SU-DHL-6 (cell line): ENCODE results near the gene NDUFAF7.

Experiments used
- H2AFZ ChIP-seq: fragments of 200-600 bp; sonication (generic); 2 replicates; pipeline ENCODE4 v1.6.1; 2014; ENCODE audit warnings: low read depth, mild to moderate bottlenecking, moderate library complexity, mixed read lengths, antibody characterized with exemption, low read length; ENCODE audit not compliant: severe bottlenecking
- H3F3A ChIP-seq: fragments of 200-600 bp; shearing (Covaris generic); 2 replicates; pipeline ENCODE4 v1.6.0; 2016; ENCODE audit warnings: antibody characterized with exemption, mild to moderate bottlenecking; ENCODE audit not compliant: insufficient read depth
- H3K27ac ChIP-seq: fragments of 200-600 bp; sonication (generic); 2 replicates; pipeline ENCODE4 v1.5.1; 2016; ENCODE audit warnings: low read depth, mild to moderate bottlenecking, low read length, moderate library complexity, mixed read lengths
- H3K27me3 ChIP-seq: fragments of 200-600 bp; sonication (generic), shearing (Covaris generic); 2 replicates; pipeline ENCODE4 v1.6.0; 2014; ENCODE audit warnings: mild to moderate bottlenecking, low read length
- H3K36me3 ChIP-seq: fragments of 200-600 bp; sonication (generic); 2 replicates; pipeline ENCODE4 v1.6.1; 2014; ENCODE audit warnings: mild to moderate bottlenecking, low read length, mixed read lengths
- H3K4me2 ChIP-seq: fragments of 300-600, 200-600 bp; shearing (Covaris generic), sonication (generic); 2 replicates; pipeline ENCODE4 v1.6.0; 2014; ENCODE audit warnings: low read length, low read depth, mild to moderate bottlenecking; ENCODE audit not compliant: poor library complexity, severe bottlenecking
- H3K4me3 ChIP-seq: fragments of 200-600 bp; sonication (generic); 2 replicates; pipeline ENCODE4 v1.5.1; 2014; ENCODE audit warnings: antibody characterized with exemption, low read length, mild to moderate bottlenecking, mixed read lengths; ENCODE audit not compliant: insufficient read depth, poor library complexity, severe bottlenecking
- H3K79me2 ChIP-seq: fragments of 200-600 bp; sonication (generic); 2 replicates; pipeline ENCODE4 v1.6.1; 2014; ENCODE audit warnings: mild to moderate bottlenecking, low read length, moderate library complexity; ENCODE audit not compliant: insufficient read depth
- H3K9ac ChIP-seq: fragments of 200-600 bp; sonication (generic); 2 replicates; pipeline ENCODE4 v1.7.0; 2014; ENCODE audit warnings: mild to moderate bottlenecking, low read length
- H3K9me2 ChIP-seq: fragments of 200-600 bp; sonication (generic); replicated peaks from 2 replicates; pipeline ENCODE4 v1.6.1; 2014; ENCODE audit warnings: low read length; ENCODE audit not compliant: insufficient read depth
- H3K9me3 ChIP-seq: fragments of 200-600 bp; sonication (generic); 2 replicates; pipeline ENCODE4 v1.6.1; 2014; ENCODE audit warnings: low read length, mixed read lengths; ENCODE audit not compliant: insufficient read depth
- H4K20me1 ChIP-seq: fragments of 200-600 bp; sonication (generic); 2 replicates; pipeline ENCODE4 v1.6.1; 2014; ENCODE audit warnings: low read depth, mild to moderate bottlenecking, antibody characterized with exemption, low read length, moderate library complexity, mixed read lengths
- EZH2phosphoT487 ChIP-seq: fragments of 200-600 bp; sonication (generic), shearing (Covaris generic); conservative IDR thresholded peaks from 2 replicates; pipeline ENCODE4 v1.6.1; 2018; ENCODE audit warnings: mild to moderate bottlenecking, antibody characterized with exemption, low read length, moderate library complexity, mixed read lengths
- TF ChIP-seq, protein P1 (sequence below): fragments of 200-600 bp; sonication (generic); IDR thresholded peaks from one replicate; pipeline ENCODE4 v1.5.1; 2017; ENCODE audit warnings: antibody characterized with exemption, mild to moderate bottlenecking, low read length, moderate library complexity; ENCODE audit not compliant: insufficient read depth, poor library complexity, severe bottlenecking

NDUFAF7 gene

DNA sequence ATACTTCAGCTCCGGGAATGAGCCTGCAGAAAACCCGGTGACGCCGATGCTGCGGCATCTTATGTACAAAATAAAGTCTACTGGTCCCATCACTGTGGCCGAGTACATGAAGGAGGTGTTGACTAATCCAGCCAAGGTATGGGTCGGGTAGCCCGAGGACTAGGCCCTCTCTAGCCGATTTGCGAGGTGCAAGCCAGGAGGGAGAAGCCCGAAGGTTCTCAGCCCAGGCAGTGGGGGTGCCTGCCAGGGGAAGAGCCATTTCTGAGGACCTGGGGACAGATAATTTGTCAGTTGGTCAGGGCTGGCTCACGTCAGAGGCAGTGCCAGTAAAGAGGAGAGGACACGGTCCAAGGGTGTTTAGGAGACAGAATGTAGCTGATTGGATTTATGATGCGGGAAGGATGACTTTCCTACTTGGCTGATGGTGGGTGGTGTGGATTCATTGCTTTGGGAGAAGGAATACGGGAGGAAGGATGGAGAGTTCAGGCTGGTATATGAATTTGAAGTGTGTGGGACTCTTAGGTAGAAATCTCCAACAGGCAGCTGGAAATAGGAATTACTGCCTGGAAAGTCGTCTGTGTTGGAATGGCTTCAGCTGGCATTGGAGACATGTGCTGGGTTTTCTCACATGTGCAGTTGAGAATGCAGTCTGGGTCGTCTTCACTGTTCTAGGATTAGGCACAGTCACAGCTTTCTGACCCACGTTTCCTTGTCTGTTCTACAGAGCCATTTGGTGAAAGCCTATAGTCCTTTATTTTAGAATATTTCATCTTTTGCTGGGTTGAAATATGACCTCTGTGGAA is 874 bp downstream of the NDUFAF7 start:
- Histone ChIP-seq H3K4me2 (peak overlapping the region; percentile 98), H3K9me2 (no peaks in the 10 kb centered on the region), H3K9ac (peak overlapping the region; percentile 76), H3K27ac (peak overlapping the region; percentile 48; the same call in 1 of the 2 replicates), H2AFZ (peak overlapping the region; percentile 78), H3K4me3 (peak overlapping the region; percentile 74), H3K36me3 (peaks cover 15% of the 10 kb centered on the region; the same call in 1 of the 2 replicates), H3K27me3 (no peaks in the 10 kb centered on the region), H3F3A (no peaks in the 10 kb centered on the region), H3K79me2 (peaks cover 83% of the 10 kb centered on the region), H3K9me3 (no peaks in the 10 kb centered on the region), H4K20me1 (peaks cover 4% of the 10 kb centered on the region; the same call in 1 of the 2 replicates)
- TF ChIP-seq EZH2phosphoT487 = no peak
- TF ChIP-seq, protein P1, sequence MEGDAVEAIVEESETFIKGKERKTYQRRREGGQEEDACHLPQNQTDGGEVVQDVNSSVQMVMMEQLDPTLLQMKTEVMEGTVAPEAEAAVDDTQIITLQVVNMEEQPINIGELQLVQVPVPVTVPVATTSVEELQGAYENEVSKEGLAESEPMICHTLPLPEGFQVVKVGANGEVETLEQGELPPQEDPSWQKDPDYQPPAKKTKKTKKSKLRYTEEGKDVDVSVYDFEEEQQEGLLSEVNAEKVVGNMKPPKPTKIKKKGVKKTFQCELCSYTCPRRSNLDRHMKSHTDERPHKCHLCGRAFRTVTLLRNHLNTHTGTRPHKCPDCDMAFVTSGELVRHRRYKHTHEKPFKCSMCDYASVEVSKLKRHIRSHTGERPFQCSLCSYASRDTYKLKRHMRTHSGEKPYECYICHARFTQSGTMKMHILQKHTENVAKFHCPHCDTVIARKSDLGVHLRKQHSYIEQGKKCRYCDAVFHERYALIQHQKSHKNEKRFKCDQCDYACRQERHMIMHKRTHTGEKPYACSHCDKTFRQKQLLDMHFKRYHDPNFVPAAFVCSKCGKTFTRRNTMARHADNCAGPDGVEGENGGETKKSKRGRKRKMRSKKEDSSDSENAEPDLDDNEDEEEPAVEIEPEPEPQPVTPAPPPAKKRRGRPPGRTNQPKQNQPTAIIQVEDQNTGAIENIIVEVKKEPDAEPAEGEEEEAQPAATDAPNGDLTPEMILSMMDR = no peak

DNA sequence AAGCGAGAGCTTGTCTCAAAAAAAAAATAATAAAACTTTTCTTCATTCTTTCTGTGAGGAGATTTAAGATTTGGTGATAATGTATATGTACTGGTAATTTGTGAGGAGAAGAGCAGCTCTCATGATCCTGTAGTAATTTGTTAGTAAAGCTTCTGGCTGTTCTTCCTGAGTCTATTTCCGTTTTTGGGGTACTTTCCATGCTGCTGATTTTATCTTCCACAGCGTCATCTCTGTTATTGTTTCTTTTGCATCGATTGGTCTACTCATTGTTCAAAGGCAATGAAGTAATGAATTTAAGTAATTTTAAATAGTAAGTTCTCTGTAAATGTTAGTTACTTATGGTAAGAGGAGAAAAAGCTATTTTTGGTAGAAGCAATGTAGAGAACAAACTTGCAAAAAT is 12.0 kb downstream of the NDUFAF7 start:
- Histone ChIP-seq H3K9me3 (no peaks in the 10 kb centered on the region), H3K4me2 (no peak overlapping the region), H3F3A (peaks cover 31% of the 10 kb centered on the region), H3K27ac (no peak overlapping the region), H3K79me2 (no peaks in the 10 kb centered on the region), H3K36me3 (peaks cover 35% of the 10 kb centered on the region; the same call in 1 of the 2 replicates), H2AFZ (no peak overlapping the region), H3K27me3 (no peaks in the 10 kb centered on the region), H3K9me2 (no peaks in the 10 kb centered on the region), H3K4me3 (no peak overlapping the region), H3K9ac (no peak overlapping the region), H4K20me1 (no peaks in the 10 kb centered on the region)
- TF ChIP-seq, protein P1 = no peak

DNA sequence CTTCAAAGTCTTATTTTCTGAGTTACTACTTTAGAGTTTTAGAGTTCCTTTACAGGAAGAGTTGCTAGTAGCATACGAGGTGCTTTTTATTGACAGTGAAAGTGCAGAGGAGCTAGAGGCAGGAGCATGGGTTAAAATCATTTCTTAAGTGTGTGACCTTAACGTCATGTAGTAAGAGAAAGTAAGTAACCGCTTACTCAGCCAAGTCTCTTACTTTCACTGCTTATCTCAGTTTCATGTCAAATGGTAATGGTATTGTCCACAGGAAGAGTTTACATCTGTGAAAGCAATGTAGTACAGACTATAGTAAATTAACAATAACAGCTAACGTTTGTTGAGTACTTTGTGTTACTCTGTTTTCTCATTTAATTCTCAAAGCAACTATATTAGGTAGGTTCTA is 12.6 kb downstream of the NDUFAF7 start:
- Histone ChIP-seq H3K9ac (no peak overlapping the region), H3K9me2 (no peaks in the 10 kb centered on the region), H3K4me2 (no peak overlapping the region), H4K20me1 (no peaks in the 10 kb centered on the region), H3F3A (peaks cover 34% of the 10 kb centered on the region), H3K27ac (no peak overlapping the region), H2AFZ (no peak overlapping the region), H3K27me3 (no peaks in the 10 kb centered on the region), H3K4me3 (no peak overlapping the region), H3K36me3 (peaks cover 33% of the 10 kb centered on the region; the same call in 1 of the 2 replicates), H3K79me2 (no peaks in the 10 kb centered on the region), H3K9me3 (no peaks in the 10 kb centered on the region)
- TF ChIP-seq, protein P1 = no peak
- no peak for TF ChIP-seq EZH2phosphoT487
